Loucy (cell line): ENCODE measurements around the gene LRRC61.

Experiments
- H2AFZ ChIP-seq: fragments of 200-600 bp; sonication (generic); 2 replicates; pipeline ENCODE4 v1.6.0; 2016; ENCODE audit warnings: antibody characterized with exemption, mild to moderate bottlenecking, low read length, moderate library complexity
- H3F3A ChIP-seq: fragments of 200-600 bp; 2 replicates; pipeline ENCODE4 v1.6.0; 2016; ENCODE audit warnings: antibody characterized with exemption, low read depth, mild to moderate bottlenecking
- H3K27me3 ChIP-seq: fragments of 200-600 bp; sonication (generic); 2 replicates; pipeline ENCODE4 v1.6.1; 2014; ENCODE audit warnings: low read length, mild to moderate bottlenecking; ENCODE audit not compliant: insufficient read depth, poor library complexity, severe bottlenecking
- H3K36me3 ChIP-seq: fragments of 200-600 bp; sonication (generic); 2 replicates; pipeline ENCODE4 v1.6.1; 2016; ENCODE audit warnings: low read length; ENCODE audit not compliant: insufficient read depth
- H3K4me1 ChIP-seq: fragments of 200-600 bp; sonication (generic); 2 replicates; pipeline ENCODE4 v1.5.1; 2014; ENCODE audit warnings: low read length, mild to moderate bottlenecking; ENCODE audit not compliant: insufficient read depth, poor library complexity, severe bottlenecking
- H3K4me2 ChIP-seq: fragments of 200-600 bp; sonication (generic); 2 replicates; pipeline ENCODE4 v1.6.0; 2014; ENCODE audit warnings: antibody characterized with exemption, low read length, low read depth, mild to moderate bottlenecking; ENCODE audit not compliant: poor library complexity, severe bottlenecking
- H3K4me3 ChIP-seq: fragments of 200-600 bp; sonication (generic); 2 replicates; pipeline ENCODE4 v1.5.1; 2014; ENCODE audit warnings: low read length, mild to moderate bottlenecking, mixed read lengths; ENCODE audit not compliant: poor library complexity, severe bottlenecking
- H3K79me2 ChIP-seq: fragments of 200-600 bp; sonication (generic); 2 replicates; pipeline ENCODE4 v1.6.1; 2014; ENCODE audit warnings: low read length; ENCODE audit not compliant: insufficient read depth
- H3K9ac ChIP-seq: fragments of 200-600 bp; sonication (generic); 2 replicates; pipeline ENCODE4 v1.6.0; 2014; ENCODE audit warnings: mild to moderate bottlenecking, low read depth, low read length, moderate library complexity; ENCODE audit not compliant: poor library complexity, severe bottlenecking
- H3K9me2 ChIP-seq: fragments of 200-600 bp; sonication (generic); replicated peaks from 2 replicates; pipeline ENCODE4 v1.6.1; 2016; ENCODE audit warnings: low read depth, low read length, mixed read lengths
- H3K9me3 ChIP-seq: fragments of 200-600 bp; sonication (generic); 2 replicates; pipeline ENCODE4 v1.6.1; 2014; ENCODE audit warnings: mild to moderate bottlenecking, antibody characterized with exemption, low read length, low read depth; ENCODE audit not compliant: insufficient read depth
- H4K20me1 ChIP-seq: fragments of 200-600 bp; sonication (generic); 2 replicates; pipeline ENCODE4 v1.6.0; 2014; ENCODE audit warnings: antibody characterized with exemption, low read length, mild to moderate bottlenecking; ENCODE audit not compliant: insufficient read depth, poor library complexity, severe bottlenecking
- EZH2phosphoT487 ChIP-seq: fragments of 200-600 bp; IDR thresholded peaks from 2 replicates; pipeline ENCODE4 v1.6.1; 2018; ENCODE audit warnings: antibody characterized with exemption, mild to moderate bottlenecking, moderate library complexity, borderline replicate concordance
- TF ChIP-seq, protein P1 (sequence below): fragments of 200-600 bp; sonication (generic); conservative IDR thresholded peaks from 2 replicates; pipeline ENCODE4 v1.5.1; 2014; ENCODE audit warnings: mild to moderate bottlenecking, antibody characterized with exemption, low read length

Gene LRRC61

GRCh38 chr7:150363370-150363769 is 40.2 kb downstream of the LRRC61 start:
- Histone ChIP-seq H3K4me2 (peak overlapping the region; percentile 39), H3F3A (peaks cover 8% of the 10 kb centered on the region; the same call in 1 of the 2 replicates), H4K20me1 (no peaks in the 10 kb centered on the region), H3K9me2 (no peaks in the 10 kb centered on the region), H3K27me3 (no peaks in the 10 kb centered on the region), H3K9me3 (no peaks in the 10 kb centered on the region), H3K4me3 (peak overlapping the region; percentile 7), H3K4me1 (peaks cover 60% of the 10 kb centered on the region), H3K79me2 (peaks cover 8% of the 10 kb centered on the region), H3K36me3 (no peaks in the 10 kb centered on the region), H2AFZ (no peak overlapping the region), H3K9ac (peak overlapping the region; percentile 44)
- no peak for TF ChIP-seq EZH2phosphoT487
- TF ChIP-seq, protein P1, sequence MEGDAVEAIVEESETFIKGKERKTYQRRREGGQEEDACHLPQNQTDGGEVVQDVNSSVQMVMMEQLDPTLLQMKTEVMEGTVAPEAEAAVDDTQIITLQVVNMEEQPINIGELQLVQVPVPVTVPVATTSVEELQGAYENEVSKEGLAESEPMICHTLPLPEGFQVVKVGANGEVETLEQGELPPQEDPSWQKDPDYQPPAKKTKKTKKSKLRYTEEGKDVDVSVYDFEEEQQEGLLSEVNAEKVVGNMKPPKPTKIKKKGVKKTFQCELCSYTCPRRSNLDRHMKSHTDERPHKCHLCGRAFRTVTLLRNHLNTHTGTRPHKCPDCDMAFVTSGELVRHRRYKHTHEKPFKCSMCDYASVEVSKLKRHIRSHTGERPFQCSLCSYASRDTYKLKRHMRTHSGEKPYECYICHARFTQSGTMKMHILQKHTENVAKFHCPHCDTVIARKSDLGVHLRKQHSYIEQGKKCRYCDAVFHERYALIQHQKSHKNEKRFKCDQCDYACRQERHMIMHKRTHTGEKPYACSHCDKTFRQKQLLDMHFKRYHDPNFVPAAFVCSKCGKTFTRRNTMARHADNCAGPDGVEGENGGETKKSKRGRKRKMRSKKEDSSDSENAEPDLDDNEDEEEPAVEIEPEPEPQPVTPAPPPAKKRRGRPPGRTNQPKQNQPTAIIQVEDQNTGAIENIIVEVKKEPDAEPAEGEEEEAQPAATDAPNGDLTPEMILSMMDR: no peak

DNA sequence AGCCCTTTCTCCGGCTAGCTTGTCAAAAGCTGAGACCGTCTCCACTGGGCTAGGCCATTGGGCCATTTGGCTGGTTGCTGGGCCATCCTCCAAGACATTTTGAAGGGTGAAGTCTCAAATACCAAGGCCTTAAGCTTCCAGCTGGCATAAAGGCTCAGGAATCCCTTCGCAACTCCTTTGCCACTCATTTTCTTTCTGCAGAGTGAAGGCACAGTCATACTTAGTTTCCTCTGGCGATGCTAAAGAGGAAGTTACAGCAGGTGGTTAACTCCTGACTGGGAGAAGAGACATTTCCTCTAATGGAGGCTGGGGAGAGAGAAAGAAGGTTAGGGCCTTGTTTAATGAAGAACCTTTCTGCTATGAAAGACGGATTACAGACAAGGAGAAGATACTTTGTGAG is 40.7 kb downstream of the LRRC61 start:
- peak overlapping the region; percentile 44 for H3K9ac ChIP-seq

DNA sequence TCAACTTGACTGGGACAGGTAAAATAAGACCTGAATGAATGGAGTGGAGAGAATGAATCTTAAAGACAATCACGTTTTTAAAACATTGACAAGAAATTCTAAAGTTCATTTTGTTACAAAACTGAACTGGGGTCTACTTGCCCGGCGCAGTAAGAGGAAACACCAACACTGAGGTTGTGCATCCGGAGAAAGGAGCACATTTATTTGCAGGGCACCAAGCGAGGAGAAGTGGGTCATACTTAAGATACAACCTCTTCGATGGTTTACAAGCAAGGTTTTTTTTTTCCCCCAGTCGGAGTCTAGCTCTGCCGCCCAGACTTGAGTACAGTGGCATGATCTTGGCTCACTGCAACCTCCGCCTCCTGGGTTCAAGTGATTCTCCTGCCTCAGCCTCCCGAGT is 42.0 kb downstream of the LRRC61 start:
- Histone ChIP-seq H3K36me3 (no peaks in the 10 kb centered on the region), H3K79me2 (peaks cover 26% of the 10 kb centered on the region), H3K9me3 (no peaks in the 10 kb centered on the region), H3K9me2 (no peaks in the 10 kb centered on the region), H3K4me1 (peaks cover 57% of the 10 kb centered on the region), H3K9ac (no peak overlapping the region), H3K27me3 (peaks cover 6% of the 10 kb centered on the region), H4K20me1 (peaks cover 12% of the 10 kb centered on the region), H3K4me3 (no peak overlapping the region), H3F3A (peaks cover 8% of the 10 kb centered on the region; the same call in 1 of the 2 replicates), H3K4me2 (no peak overlapping the region), H2AFZ (no peak overlapping the region)
- no peak for TF ChIP-seq EZH2phosphoT487
- TF ChIP-seq, protein P1: no peak

More for the DNA sequence above, 40.7 kb downstream of the LRRC61 start:
- H3K4me2 ChIP-seq: peak overlapping the region; percentile 39
- H3K9me3 ChIP-seq: no peaks in the 10 kb centered on the region
- peaks cover 8% of the 10 kb centered on the region; the same call in 1 of the 2 replicates for H3F3A ChIP-seq
- H3K79me2 ChIP-seq: peaks cover 13% of the 10 kb centered on the region
- H2AFZ ChIP-seq: peak overlapping the region; percentile 53
- H3K4me1 ChIP-seq: peaks cover 55% of the 10 kb centered on the region
- H4K20me1 ChIP-seq: peaks cover under 1% of the 10 kb centered on the region
- no peaks in the 10 kb centered on the region for H3K9me2 ChIP-seq
- TF ChIP-seq EZH2phosphoT487: no peak
- TF ChIP-seq, protein P1: no peak
- peak overlapping the region; percentile 7 for H3K4me3 ChIP-seq
- peaks cover 2% of the 10 kb centered on the region for H3K27me3 ChIP-seq
- no peaks in the 10 kb centered on the region for H3K36me3 ChIP-seq
